ENCODE results near the gene DZIP1L. TPM values are rescaled to one million over a fixed set of nuclear protein-coding genes. Genes with fewer than 3 reads are reported as not detected.

Gene DZIP1L
- total RNA-seq, 1 experiment from 2014 or later, result 16.5 TPM

- CTCF ChIA-PET, result interaction anchor here (0.7 to 1.1 kb wide), 3 partner anchors 9 to 17 kb away, joined by 3 to 5 read pairs (median 3); no protein-coding TSS in a partner anchor
- no peaks in the 10 kb centered on the region for H3K36me3 Mint-ChIP-seq (ENCODE audit: insufficient read depth, unreplicated experiment)
- no peaks in the 10 kb centered on the region for H3K27me3 Mint-ChIP-seq (ENCODE audit: unreplicated experiment)
- H3K4me3 Mint-ChIP-seq (ENCODE audit: low read depth, unreplicated experiment), result no peak overlapping the region
- H3K4me1 Mint-ChIP-seq (ENCODE audit: low read depth, unreplicated experiment), result peaks cover 18% of the 10 kb centered on the region
- no peaks in the 10 kb centered on the region for H3K9me3 Mint-ChIP-seq (ENCODE audit: low read depth, unreplicated experiment)
- no peak overlapping the region for H3K27ac Mint-ChIP-seq (ENCODE audit: unreplicated experiment)
- BruUV-seq (replicated peaks), result no TSS peak
- TF ChIP-seq, protein P1, sequence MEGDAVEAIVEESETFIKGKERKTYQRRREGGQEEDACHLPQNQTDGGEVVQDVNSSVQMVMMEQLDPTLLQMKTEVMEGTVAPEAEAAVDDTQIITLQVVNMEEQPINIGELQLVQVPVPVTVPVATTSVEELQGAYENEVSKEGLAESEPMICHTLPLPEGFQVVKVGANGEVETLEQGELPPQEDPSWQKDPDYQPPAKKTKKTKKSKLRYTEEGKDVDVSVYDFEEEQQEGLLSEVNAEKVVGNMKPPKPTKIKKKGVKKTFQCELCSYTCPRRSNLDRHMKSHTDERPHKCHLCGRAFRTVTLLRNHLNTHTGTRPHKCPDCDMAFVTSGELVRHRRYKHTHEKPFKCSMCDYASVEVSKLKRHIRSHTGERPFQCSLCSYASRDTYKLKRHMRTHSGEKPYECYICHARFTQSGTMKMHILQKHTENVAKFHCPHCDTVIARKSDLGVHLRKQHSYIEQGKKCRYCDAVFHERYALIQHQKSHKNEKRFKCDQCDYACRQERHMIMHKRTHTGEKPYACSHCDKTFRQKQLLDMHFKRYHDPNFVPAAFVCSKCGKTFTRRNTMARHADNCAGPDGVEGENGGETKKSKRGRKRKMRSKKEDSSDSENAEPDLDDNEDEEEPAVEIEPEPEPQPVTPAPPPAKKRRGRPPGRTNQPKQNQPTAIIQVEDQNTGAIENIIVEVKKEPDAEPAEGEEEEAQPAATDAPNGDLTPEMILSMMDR (IDR thresholded peaks at IDR 0.05; ENCODE audit: unreplicated experiment), result no peak
- intact Hi-C loops (cut with micrococcal nuclease; ENCODE audit: unreplicated experiment), result no loop called here
- no peak for DNase-seq
Observed at GRCh38 chr3:138099417-138099816, 16.0 kb downstream of the DZIP1L start.

DNA sequence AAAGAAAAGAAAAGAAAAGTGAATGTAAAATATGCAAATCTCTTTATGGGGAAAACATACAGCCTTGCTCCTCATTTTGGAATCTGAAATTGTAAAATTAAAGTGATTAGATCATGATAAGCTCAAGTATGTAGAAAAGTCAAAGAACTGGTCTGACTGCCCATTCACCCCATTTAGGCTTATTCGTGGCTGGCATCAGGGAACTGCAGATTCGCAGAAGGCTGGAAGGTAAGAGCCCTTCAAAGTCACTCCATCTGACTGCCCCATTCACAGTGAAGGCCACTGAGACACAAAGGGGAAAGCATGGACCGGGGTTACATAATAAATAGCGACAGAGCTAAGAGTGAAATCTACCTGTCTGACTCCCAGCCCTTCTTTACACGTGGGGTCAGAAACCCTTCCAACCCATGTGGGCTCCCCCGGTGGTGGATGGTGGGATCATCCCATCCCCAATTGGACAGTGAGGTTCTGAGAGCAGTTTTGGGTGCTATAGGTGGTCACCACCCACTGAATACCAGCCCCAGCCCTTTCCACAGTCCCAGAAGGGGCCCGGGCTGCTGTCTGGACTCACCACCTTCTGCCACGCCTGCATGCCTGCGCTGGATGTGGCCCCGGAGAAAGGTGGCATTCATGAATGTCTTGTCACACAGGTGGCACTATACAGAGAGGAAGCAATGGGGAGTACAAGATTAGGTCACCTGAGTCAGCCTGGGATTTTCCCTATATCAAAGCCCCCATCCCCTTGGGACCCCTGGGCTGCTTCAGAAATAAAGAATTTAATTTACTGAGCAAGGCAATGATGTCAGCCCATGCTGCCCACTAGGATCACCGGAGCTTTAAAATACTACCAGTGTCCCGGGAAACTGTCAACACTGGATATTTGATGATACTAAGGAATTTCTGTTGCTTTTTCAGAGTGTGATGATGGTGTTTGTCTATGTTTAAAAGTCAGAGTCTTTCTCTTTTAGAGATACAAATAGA, 17.9 kb downstream of the DZIP1L start:
- peak; percentile 71 for DNase-seq
- Mint-ChIP-seq H3K4me3 (ENCODE audit: low read depth, unreplicated experiment) (peak overlapping the region; percentile 22), H3K36me3 (ENCODE audit: insufficient read depth, unreplicated experiment) (no peaks in the 10 kb centered on the region), H3K9me3 (ENCODE audit: low read depth, unreplicated experiment) (peaks cover 3% of the 10 kb centered on the region), H3K4me1 (ENCODE audit: low read depth, unreplicated experiment) (peaks cover 22% of the 10 kb centered on the region), H3K27me3 (ENCODE audit: unreplicated experiment) (no peaks in the 10 kb centered on the region), H3K27ac (ENCODE audit: unreplicated experiment) (no peak overlapping the region)
- CTCF ChIA-PET, result interaction anchor here (0.6 to 1.7 kb wide), 6 partner anchors 9 to 333 kb away, joined by 3 to 7 read pairs (median 4); partner anchors contain the start of gene DZIP1L
- intact Hi-C loops (cut with micrococcal nuclease; ENCODE audit: unreplicated experiment), result loop anchor here (2.0 kb wide), 1 partner anchor 17 kb away; the partner anchor contains the start of gene DZIP1L
- TF ChIP-seq, protein P1 (IDR thresholded peaks at IDR 0.05; ENCODE audit: unreplicated experiment), result peak; percentile 76
- BruUV-seq (replicated peaks), result TSS peak; percentile 38

- no peak for DNase-seq
Observed at GRCh38 chr3:138093721-138094120, 21.7 kb downstream of the DZIP1L start.

DNA sequence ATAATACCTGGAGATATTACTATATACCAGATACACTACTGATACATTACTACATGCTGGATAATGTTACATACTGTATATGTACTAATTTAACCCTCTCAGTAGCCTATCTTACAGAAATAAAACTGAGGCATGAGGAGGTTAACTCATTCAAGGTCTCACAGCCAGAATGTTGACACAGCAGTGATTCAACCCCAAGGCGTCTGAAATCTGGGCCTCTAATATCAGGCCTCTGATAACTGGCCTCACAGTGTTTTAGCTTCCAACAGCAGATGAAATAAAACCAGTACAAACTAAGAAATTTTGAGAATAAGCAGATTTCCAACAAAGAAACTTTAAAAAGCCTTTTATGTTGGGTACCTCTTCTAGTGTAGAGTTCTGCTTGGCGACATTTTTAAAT, 23.4 kb downstream of the DZIP1L start:
- DNase-seq, result no peak
- H3K27ac Mint-ChIP-seq (ENCODE audit: unreplicated experiment), result no peak overlapping the region
- no peak overlapping the region for H3K4me3 Mint-ChIP-seq (ENCODE audit: low read depth, unreplicated experiment)
- CTCF ChIA-PET, result interaction anchor here (0.6 kb wide), 1 partner anchor 884 kb away, joined by 3 read pairs; no protein-coding TSS in a partner anchor
- H3K36me3 Mint-ChIP-seq (ENCODE audit: insufficient read depth, unreplicated experiment), result no peaks in the 10 kb centered on the region
- TF ChIP-seq, protein P1 (IDR thresholded peaks at IDR 0.05; ENCODE audit: unreplicated experiment), result no peak
- H3K27me3 Mint-ChIP-seq (ENCODE audit: unreplicated experiment), result no peaks in the 10 kb centered on the region
- no TSS peak for BruUV-seq (replicated peaks)
- peaks cover 30% of the 10 kb centered on the region for H3K4me1 Mint-ChIP-seq (ENCODE audit: low read depth, unreplicated experiment)
- H3K9me3 Mint-ChIP-seq (ENCODE audit: low read depth, unreplicated experiment), result peaks cover 3% of the 10 kb centered on the region
- intact Hi-C loops (cut with micrococcal nuclease; ENCODE audit: unreplicated experiment), result no loop called here

More at GRCh38 chr3:138093721-138094120, 21.7 kb downstream of the DZIP1L start:
- intact Hi-C loops (cut with micrococcal nuclease; ENCODE audit: unreplicated experiment), result no loop called here
- no peak overlapping the region for H3K27ac Mint-ChIP-seq (ENCODE audit: unreplicated experiment)
- H3K36me3 Mint-ChIP-seq (ENCODE audit: insufficient read depth, unreplicated experiment), result no peaks in the 10 kb centered on the region
- H3K4me1 Mint-ChIP-seq (ENCODE audit: low read depth, unreplicated experiment), result peaks cover 32% of the 10 kb centered on the region
- CTCF ChIA-PET, result interaction anchor here (1.1 kb wide), 1 partner anchor 11 kb away, joined by 3 read pairs; no protein-coding TSS in a partner anchor
- TF ChIP-seq, protein P1 (IDR thresholded peaks at IDR 0.05; ENCODE audit: unreplicated experiment), result no peak
- H3K27me3 Mint-ChIP-seq (ENCODE audit: unreplicated experiment), result no peaks in the 10 kb centered on the region
- no peak overlapping the region for H3K4me3 Mint-ChIP-seq (ENCODE audit: low read depth, unreplicated experiment)
- H3K9me3 Mint-ChIP-seq (ENCODE audit: low read depth, unreplicated experiment), result peaks cover 3% of the 10 kb centered on the region
- no TSS peak for BruUV-seq (replicated peaks)

All from Calu3 (cell line).